A673 (cell line): ENCODE results near the gene MRPS35. TPM values are rescaled to one million over a fixed set of nuclear protein-coding genes. Genes with fewer than 3 reads are reported as not detected.

ENCODE experiments used
- BruUV-seq: library from RNA; stranded (reverse); fragments of 400-500 nt; replicated peaks from 2 replicates; lab custom pipeline; 2021; lab: Mats Ljungman, UMichigan
- CTCF ChIA-PET: fragments of 300-600 bp; sonication (Branson Sonifier 250); formaldehyde crosslinking; loops from one replicate; lab custom pipeline; 2022; ENCODE audit warnings: antibody characterized with exemption; lab: Charles Lee
- POLR2A ChIA-PET: fragments of 300-600 bp; sonication (Branson Sonifier 250); formaldehyde crosslinking; loops from one replicate; lab custom pipeline; 2022; ENCODE audit warnings: antibody characterized with exemption; ENCODE audit not compliant: low non-redundant PET; lab: Charles Lee
- DNase-seq: peaks from one replicate; pipeline ENCODE4 v3.0.0-alpha.2; 2015; ENCODE audit warnings: low spot score
- H3K27ac ChIP-seq: fragments of 200-600 bp; sonication (generic); 2 replicates; pipeline ENCODE4 v1.5.1; 2016; ENCODE audit warnings: mixed run types, low read depth, mild to moderate bottlenecking, mixed read lengths, antibody characterized with exemption, low read length; ENCODE audit not compliant: poor library complexity, severe bottlenecking
- H3K27me3 ChIP-seq: fragments of 200-600 bp; sonication (generic); replicated peaks from 2 replicates; pipeline ENCODE4 v1.6.1; 2017; ENCODE audit warnings: mixed run types, low read depth, mild to moderate bottlenecking, mixed read lengths, antibody characterized with exemption, low read length; ENCODE audit not compliant: insufficient read depth, poor library complexity
- H3K36me3 ChIP-seq: fragments of 200-600 bp; sonication (generic); 2 replicates; pipeline ENCODE4 v1.6.1; 2016; ENCODE audit warnings: mixed run types, mild to moderate bottlenecking, mixed read lengths, antibody characterized with exemption, low read length; ENCODE audit not compliant: insufficient read depth, poor library complexity, severe bottlenecking
- H3K4me1 ChIP-seq: fragments of 200-600 bp; sonication (generic); 2 replicates; pipeline ENCODE4 v1.6.1; 2017; ENCODE audit warnings: mixed run types, mild to moderate bottlenecking, mixed read lengths, antibody characterized with exemption, low read length; ENCODE audit not compliant: insufficient read depth, poor library complexity, severe bottlenecking
- H3K4me3 ChIP-seq: fragments of 200-600 bp; sonication (generic); 2 replicates; pipeline ENCODE4 v1.5.1; 2016; ENCODE audit warnings: low read depth, mixed run types, mild to moderate bottlenecking, mixed read lengths, low read length; ENCODE audit not compliant: poor library complexity, severe bottlenecking
- H3K9me3 ChIP-seq: fragments of 200-600 bp; sonication (generic); 2 replicates; pipeline ENCODE4 v1.6.1; 2016; ENCODE audit warnings: mixed run types, low read depth, mild to moderate bottlenecking, mixed read lengths, antibody characterized with exemption, low read length; ENCODE audit not compliant: poor library complexity, severe bottlenecking
- EZH2 ChIP-seq: fragments of 200-600 bp; sonication (generic); IDR thresholded peaks from 2 replicates; pipeline ENCODE4 v1.6.1; 2017; ENCODE audit warnings: borderline replicate concordance, low read depth, mild to moderate bottlenecking, mixed read lengths, antibody characterized with exemption, low read length; ENCODE audit not compliant: poor library complexity, severe bottlenecking
- intact Hi-C: fragments of 100-400 bp; cut with micrococcal nuclease; formaldehyde crosslinking; loops from one replicate; pipeline ENCODE4 v1.10.0; 2022; ENCODE audit not compliant: unreplicated experiment
- total RNA-seq: library from RNA; stranded (reverse); gene quantifications from 2 replicates; pipeline ENCODE4 v1.2.3, GENCODE V29; 2021
- TF ChIP-seq, protein P1 (sequence below): fragments of 300-800, 200-600 bp; sonication (generic); conservative IDR thresholded peaks from 2 replicates; pipeline ENCODE4 v1.5.1; 2017; ENCODE audit warnings: low read depth, mild to moderate bottlenecking, antibody characterized with exemption, low read length, moderate library complexity, mixed read lengths

MRPS35 gene
- total RNA-seq, 1 experiment from 2014 or later, result 65.9 TPM

DNA sequence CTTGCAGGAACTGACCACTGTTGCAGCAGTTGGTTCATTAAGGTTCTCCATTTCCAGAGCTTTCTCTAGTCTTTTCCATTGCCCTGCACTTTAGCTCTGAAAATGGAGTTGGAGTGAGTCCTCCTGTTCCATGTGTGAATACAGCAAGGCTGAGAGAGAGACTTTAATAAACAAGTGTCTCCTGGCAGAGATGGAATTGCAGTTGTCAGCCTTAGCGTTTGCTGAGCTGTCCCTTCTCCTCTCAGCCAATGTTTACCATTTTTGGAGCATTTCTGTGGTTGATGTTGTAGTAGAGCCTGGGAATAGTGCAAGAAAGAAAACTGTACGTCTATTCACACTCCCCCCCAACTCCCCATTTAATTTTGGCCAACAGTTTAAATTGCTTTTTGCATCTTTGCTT is 76.9 kb downstream of the MRPS35 start:
- Histone ChIP-seq H3K27ac (no peak overlapping the region), H3K36me3 (peaks cover 3% of the 10 kb centered on the region), H3K4me3 (no peak overlapping the region), H3K9me3 (no peaks in the 10 kb centered on the region), H3K4me1 (peaks cover 22% of the 10 kb centered on the region), H3K27me3 (no peaks in the 10 kb centered on the region)
- CTCF ChIA-PET, result no interaction called here
- POLR2A ChIA-PET, result interaction anchor here (0.6 to 0.7 kb wide), 2 partner anchors 343 to 1144 kb away, joined by 4 to 10 read pairs; no protein-coding TSS in a partner anchor
- no TSS peak for BruUV-seq
- no peak for DNase-seq
- TF ChIP-seq, protein P1, sequence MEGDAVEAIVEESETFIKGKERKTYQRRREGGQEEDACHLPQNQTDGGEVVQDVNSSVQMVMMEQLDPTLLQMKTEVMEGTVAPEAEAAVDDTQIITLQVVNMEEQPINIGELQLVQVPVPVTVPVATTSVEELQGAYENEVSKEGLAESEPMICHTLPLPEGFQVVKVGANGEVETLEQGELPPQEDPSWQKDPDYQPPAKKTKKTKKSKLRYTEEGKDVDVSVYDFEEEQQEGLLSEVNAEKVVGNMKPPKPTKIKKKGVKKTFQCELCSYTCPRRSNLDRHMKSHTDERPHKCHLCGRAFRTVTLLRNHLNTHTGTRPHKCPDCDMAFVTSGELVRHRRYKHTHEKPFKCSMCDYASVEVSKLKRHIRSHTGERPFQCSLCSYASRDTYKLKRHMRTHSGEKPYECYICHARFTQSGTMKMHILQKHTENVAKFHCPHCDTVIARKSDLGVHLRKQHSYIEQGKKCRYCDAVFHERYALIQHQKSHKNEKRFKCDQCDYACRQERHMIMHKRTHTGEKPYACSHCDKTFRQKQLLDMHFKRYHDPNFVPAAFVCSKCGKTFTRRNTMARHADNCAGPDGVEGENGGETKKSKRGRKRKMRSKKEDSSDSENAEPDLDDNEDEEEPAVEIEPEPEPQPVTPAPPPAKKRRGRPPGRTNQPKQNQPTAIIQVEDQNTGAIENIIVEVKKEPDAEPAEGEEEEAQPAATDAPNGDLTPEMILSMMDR, result no peak
- TF ChIP-seq EZH2, result no peak
- intact Hi-C loops, result no loop called here

DNA sequence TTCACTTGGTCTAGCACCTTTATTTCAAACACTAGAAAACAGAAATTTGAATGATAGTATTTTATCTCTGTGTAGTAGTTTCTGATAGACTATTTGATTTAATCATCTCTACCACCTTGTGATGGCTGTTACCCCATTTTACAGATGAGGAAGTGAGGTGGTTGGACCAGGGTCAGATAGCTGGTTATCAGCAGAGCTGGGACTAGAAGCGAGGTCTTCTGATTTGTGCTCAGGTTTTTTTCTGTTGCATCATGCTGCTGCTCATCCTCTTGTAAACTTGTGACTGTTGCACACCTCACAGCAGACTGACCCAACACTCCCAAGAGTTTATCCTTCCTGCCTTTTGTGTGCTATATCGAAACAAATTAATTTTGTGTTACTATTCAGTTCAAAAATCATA is 79.5 kb downstream of the MRPS35 start:
- DNase-seq, result no peak
- H3K9me3 ChIP-seq, result no peaks in the 10 kb centered on the region
- no peak overlapping the region for H3K27ac ChIP-seq
- peaks cover 13% of the 10 kb centered on the region for H3K4me1 ChIP-seq
- POLR2A ChIA-PET, result no interaction called here
- no peaks in the 10 kb centered on the region for H3K27me3 ChIP-seq
- CTCF ChIA-PET, result no interaction called here
- no peak for TF ChIP-seq EZH2
- TF ChIP-seq, protein P1, result no peak
- no TSS peak for BruUV-seq
- intact Hi-C loops, result no loop called here
- no peak overlapping the region for H3K4me3 ChIP-seq
- peaks cover 24% of the 10 kb centered on the region for H3K36me3 ChIP-seq

DNA sequence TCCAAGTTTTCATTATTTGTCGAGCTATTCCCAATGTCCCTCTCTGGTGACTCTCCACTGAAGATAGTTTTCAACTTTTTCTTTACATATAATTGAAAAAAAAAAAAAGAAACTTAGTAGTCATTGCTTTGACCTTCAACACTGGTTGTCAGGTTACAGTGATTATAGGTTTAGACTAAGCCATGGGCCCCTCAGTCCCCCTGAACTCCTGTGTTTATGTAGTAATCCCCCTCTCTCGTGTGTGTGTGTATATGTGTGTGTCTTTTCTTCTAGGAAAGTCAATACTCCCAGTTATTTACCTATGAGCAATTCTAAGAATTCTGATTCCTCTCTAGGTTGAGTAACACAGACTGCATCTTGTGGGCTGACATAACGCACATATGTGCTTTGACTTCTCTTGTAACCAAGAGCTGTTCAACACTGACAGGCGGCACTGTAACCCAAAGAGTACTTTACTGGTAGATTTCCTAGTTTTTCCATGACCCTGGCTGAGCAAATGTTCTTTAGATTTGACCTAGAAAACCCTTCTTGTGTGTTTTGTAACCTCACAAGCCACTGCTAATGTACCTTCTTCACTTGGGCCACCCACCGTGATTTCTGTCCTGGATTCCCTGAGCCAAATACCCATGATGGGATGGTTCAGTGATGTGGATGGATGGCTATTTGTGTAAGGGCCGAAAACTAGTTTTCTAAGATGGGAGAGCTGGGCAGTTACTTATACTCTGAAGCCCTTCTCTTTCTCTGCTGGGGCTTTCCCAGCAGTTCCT is 84.4 kb downstream of the MRPS35 start:
- H3K36me3 ChIP-seq, result peaks cover 56% of the 10 kb centered on the region
- intact Hi-C loops, result no loop called here
- H3K27me3 ChIP-seq, result no peaks in the 10 kb centered on the region
- TF ChIP-seq EZH2, result no peak
- TF ChIP-seq, protein P1, result no peak
- no peak overlapping the region for H3K27ac ChIP-seq
- no TSS peak for BruUV-seq
- ChIA-PET CTCF (no interaction called here), POLR2A (no interaction called here)
- no peaks in the 10 kb centered on the region for H3K4me1 ChIP-seq
- H3K9me3 ChIP-seq, result no peaks in the 10 kb centered on the region
- no peak overlapping the region for H3K4me3 ChIP-seq
- no peak for DNase-seq
